DOHH2 (cell line): ENCODE measurements around the gene SEPTIN5.

Experiments used
- H3F3A ChIP-seq: fragments of 200-600 bp; sonication (generic), shearing (Covaris generic); 2 replicates; pipeline ENCODE4 v1.6.0; 2016; ENCODE audit warnings: antibody characterized with exemption, mild to moderate bottlenecking; ENCODE audit not compliant: control insufficient read depth, insufficient read depth
- H3K27ac ChIP-seq: fragments of 200-600 bp; sonication (generic); 2 replicates; pipeline ENCODE4 v1.5.1; 2014; ENCODE audit warnings: low read depth, mild to moderate bottlenecking, low read length, moderate library complexity
- H3K27me3 ChIP-seq: fragments of 200-600 bp; sonication (generic); 2 replicates; pipeline ENCODE4 v1.6.1; 2014; ENCODE audit warnings: mild to moderate bottlenecking, low read length, mixed read lengths; ENCODE audit not compliant: control insufficient read depth
- H3K36me3 ChIP-seq: fragments of 200-600 bp; sonication (generic); 2 replicates; pipeline ENCODE4 v1.6.1; 2014; ENCODE audit warnings: mild to moderate bottlenecking, low read length, moderate library complexity, mixed read lengths; ENCODE audit not compliant: control insufficient read depth
- H3K4me1 ChIP-seq: fragments of 200-600 bp; sonication (generic); 2 replicates; pipeline ENCODE4 v1.6.1; 2014; ENCODE audit warnings: mild to moderate bottlenecking, low read length, mixed read lengths; ENCODE audit not compliant: control insufficient read depth
- H3K4me2 ChIP-seq: fragments of 200-600 bp; sonication (generic); 2 replicates; pipeline ENCODE4 v1.6.0; 2014; ENCODE audit warnings: mild to moderate bottlenecking, low read length, moderate library complexity
- H3K4me3 ChIP-seq: fragments of 200-600 bp; sonication (generic); 2 replicates; pipeline ENCODE4 v1.5.1; 2014; ENCODE audit warnings: mild to moderate bottlenecking, low read length, mixed read lengths
- H3K79me2 ChIP-seq: fragments of 200-600 bp; sonication (generic); 2 replicates; pipeline ENCODE4 v1.6.1; 2014; ENCODE audit warnings: mild to moderate bottlenecking, low read length, mixed read lengths; ENCODE audit not compliant: control insufficient read depth
- H3K9me2 ChIP-seq: fragments of 200-600 bp; sonication (generic); replicated peaks from 2 replicates; pipeline ENCODE4 v1.6.1; 2014; ENCODE audit warnings: mild to moderate bottlenecking, low read length, mixed read lengths; ENCODE audit not compliant: control insufficient read depth
- H3K9me3 ChIP-seq: fragments of 200-600 bp; sonication (generic); 2 replicates; pipeline ENCODE4 v1.6.1; 2014; ENCODE audit warnings: antibody characterized with exemption, low read length, mixed read lengths; ENCODE audit not compliant: control insufficient read depth, insufficient read depth
- H4K20me1 ChIP-seq: fragments of 200-600 bp; sonication (generic); 2 replicates; pipeline ENCODE4 v1.6.0; 2014; ENCODE audit warnings: low read depth, mild to moderate bottlenecking, antibody characterized with exemption, low read length, moderate library complexity; ENCODE audit not compliant: control insufficient read depth, insufficient read depth
- CTCF ChIP-seq: fragments of 200-600 bp; sonication (generic); IDR thresholded peaks from one replicate; pipeline ENCODE4 v1.5.1; 2014; ENCODE audit warnings: antibody characterized with exemption, mild to moderate bottlenecking, low read depth, low read length; ENCODE audit not compliant: poor library complexity, severe bottlenecking
- EZH2phosphoT487 ChIP-seq: fragments of 200-600 bp; sonication (generic); IDR thresholded peaks from 2 replicates; pipeline ENCODE4 v1.6.1; 2017; ENCODE audit warnings: borderline replicate concordance, mild to moderate bottlenecking, antibody characterized with exemption, low read length, moderate library complexity, mixed read lengths

Gene SEPTIN5

GRCh38 chr22:19731361-19732135, 17.2 kb downstream of the SEPTIN5 start:
- no peaks in the 10 kb centered on the region for H3K36me3 ChIP-seq
- H3F3A ChIP-seq = no peaks in the 10 kb centered on the region
- H3K4me3 ChIP-seq = peak overlapping the region; percentile 70; the same call in 1 of the 2 replicates
- no peak overlapping the region for H3K27ac ChIP-seq
- H3K79me2 ChIP-seq = no peaks in the 10 kb centered on the region
- no peaks in the 10 kb centered on the region for H3K9me2 ChIP-seq
- no peaks in the 10 kb centered on the region for H4K20me1 ChIP-seq
- TF ChIP-seq CTCF = no peak
- TF ChIP-seq EZH2phosphoT487 = no peak
- H3K9me3 ChIP-seq = no peaks in the 10 kb centered on the region
- H3K27me3 ChIP-seq = peaks cover 4% of the 10 kb centered on the region; the same call in 1 of the 2 replicates
- H3K4me1 ChIP-seq = peaks cover 5% of the 10 kb centered on the region
- peak overlapping the region; percentile 90 for H3K4me2 ChIP-seq

DNA sequence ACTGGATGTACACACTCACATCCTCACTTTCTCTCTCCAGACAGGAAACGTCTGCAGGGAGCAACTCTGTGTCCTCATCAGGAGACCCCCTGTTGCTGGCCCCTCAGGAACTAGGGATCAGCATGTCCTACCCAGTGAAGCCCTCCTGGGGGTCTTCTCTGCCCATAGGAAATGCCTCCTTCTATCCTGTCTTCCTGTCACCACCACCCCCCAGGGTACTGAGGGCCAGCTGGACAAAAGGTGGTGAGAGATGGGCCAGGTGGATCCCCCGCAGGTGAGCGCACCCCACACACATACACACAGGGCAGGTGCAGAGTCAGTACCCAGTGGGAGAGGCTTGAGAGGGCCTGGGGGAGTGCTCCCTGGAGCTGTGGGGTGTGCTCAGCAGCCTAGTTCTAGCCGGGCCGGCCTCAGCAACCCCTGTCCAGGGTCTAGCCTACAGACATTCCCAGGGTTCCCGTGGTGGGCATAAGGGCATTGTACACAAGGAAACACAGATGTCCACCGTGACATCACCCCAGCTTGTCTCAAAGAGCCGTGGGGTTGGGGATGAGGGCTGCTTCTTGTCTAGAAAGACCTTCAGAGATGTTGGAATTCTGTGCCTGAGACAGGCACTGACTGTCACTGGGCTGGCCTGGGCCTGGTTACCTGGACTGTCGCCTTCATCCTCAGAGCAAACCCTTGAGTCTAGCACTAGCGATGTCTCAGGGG, 18.3 kb downstream of the SEPTIN5 start:
- no peaks in the 10 kb centered on the region for H3F3A ChIP-seq
- peaks cover 5% of the 10 kb centered on the region for H3K4me1 ChIP-seq
- no peak overlapping the region for H3K27ac ChIP-seq
- H3K79me2 ChIP-seq = no peaks in the 10 kb centered on the region
- no peaks in the 10 kb centered on the region for H3K9me3 ChIP-seq
- no peaks in the 10 kb centered on the region for H3K36me3 ChIP-seq
- no peak overlapping the region for H3K4me3 ChIP-seq
- TF ChIP-seq EZH2phosphoT487 (no peak), CTCF (no peak)
- no peak overlapping the region for H3K4me2 ChIP-seq
- H3K9me2 ChIP-seq = no peaks in the 10 kb centered on the region
- no peaks in the 10 kb centered on the region for H4K20me1 ChIP-seq
- peaks cover 4% of the 10 kb centered on the region; the same call in 1 of the 2 replicates for H3K27me3 ChIP-seq

- no peak for TF ChIP-seq CTCF
- no peak for TF ChIP-seq EZH2phosphoT487
- Histone ChIP-seq H3F3A (no peaks in the 10 kb centered on the region), H3K27ac (no peak overlapping the region), H3K27me3 (peaks cover 4% of the 10 kb centered on the region; the same call in 1 of the 2 replicates), H3K36me3 (no peaks in the 10 kb centered on the region), H3K79me2 (no peaks in the 10 kb centered on the region), H3K4me2 (no peak overlapping the region), H3K4me1 (peaks cover 5% of the 10 kb centered on the region), H3K4me3 (no peak overlapping the region), H3K9me2 (no peaks in the 10 kb centered on the region), H3K9me3 (no peaks in the 10 kb centered on the region), H4K20me1 (no peaks in the 10 kb centered on the region)
Measured at GRCh38 chr22:19733755-19734154, 19.5 kb downstream of the SEPTIN5 start.
